Cerebellar nuclear complex (tissue), 1 donor: ENCODE measurements around the gene OR1F1.
"Not testable (repeated sequence)": the region's sequence is repeated elsewhere in the genome, so short reads cannot be mapped to it uniquely, and the experiment has no call there.

Source experiments
- DNase-seq, 2 experiments: peaks; one replicate each; lab custom pipeline; 2025; lab: John Stamatoyannopoulos, UW

Gene OR1F1

GRCh38 chr16:3150346-3151218 lies 37.4 kb upstream of the OR1F1 start:
- DNase-seq: peak; percentile 45 to 83

GRCh38 chr16:3152027-3152276 lies 36.1 kb upstream of the OR1F1 start:
- DNase-seq: no peak

- peak in 1 of 2 experiments; percentile 89 for DNase-seq
Measured at GRCh38 chr16:3152277-3152990, 35.6 kb upstream of the OR1F1 start.

- DNase-seq: no peak
Measured at GRCh38 chr16:3152991-3153368, 35.0 kb upstream of the OR1F1 start.

GRCh38 chr16:3155181-3155580 lies 32.8 kb upstream of the OR1F1 start:
- DNase-seq: no peak

- DNase-seq: no peak
Measured at GRCh38 chr16:3155972-3156371, 32.0 kb upstream of the OR1F1 start.

- no peak for DNase-seq
Measured at GRCh38 chr16:3157229-3158025, 30.6 kb upstream of the OR1F1 start.

GRCh38 chr16:3158026-3158509 lies 29.9 kb upstream of the OR1F1 start:
- no peak for DNase-seq

GRCh38 chr16:3158510-3159314 lies 29.3 kb upstream of the OR1F1 start:
- DNase-seq: no peak

- DNase-seq: no peak
Measured at GRCh38 chr16:3161235-3162018, 26.6 kb upstream of the OR1F1 start.

GRCh38 chr16:3164121-3164991 lies 23.6 kb upstream of the OR1F1 start:
- no peak for DNase-seq

GRCh38 chr16:3165111-3165822 lies 22.7 kb upstream of the OR1F1 start:
- DNase-seq: no peak

- DNase-seq: no peak
Measured at GRCh38 chr16:3166505-3166886, 21.5 kb upstream of the OR1F1 start.

- DNase-seq: not testable (repeated sequence)
Measured at GRCh38 chr16:3168729-3169128, 19.3 kb upstream of the OR1F1 start.

GRCh38 chr16:3170440-3171180 lies 17.4 kb upstream of the OR1F1 start:
- no peak for DNase-seq

GRCh38 chr16:3171181-3171854 lies 16.7 kb upstream of the OR1F1 start:
- no peak for DNase-seq

GRCh38 chr16:3171855-3172593 lies 16.0 kb upstream of the OR1F1 start:
- no peak for DNase-seq
